ENCODE results near the gene LDLRAD4. TPM values are rescaled to one million over a fixed set of nuclear protein-coding genes. Genes with fewer than 3 reads are reported as not detected.

Gene LDLRAD4
- total and polyA plus RNA-seq, 2 donors (not counting 1 experiment from before 2014, with no cell fraction given) = 13.9 to 35.7 TPM

DNA sequence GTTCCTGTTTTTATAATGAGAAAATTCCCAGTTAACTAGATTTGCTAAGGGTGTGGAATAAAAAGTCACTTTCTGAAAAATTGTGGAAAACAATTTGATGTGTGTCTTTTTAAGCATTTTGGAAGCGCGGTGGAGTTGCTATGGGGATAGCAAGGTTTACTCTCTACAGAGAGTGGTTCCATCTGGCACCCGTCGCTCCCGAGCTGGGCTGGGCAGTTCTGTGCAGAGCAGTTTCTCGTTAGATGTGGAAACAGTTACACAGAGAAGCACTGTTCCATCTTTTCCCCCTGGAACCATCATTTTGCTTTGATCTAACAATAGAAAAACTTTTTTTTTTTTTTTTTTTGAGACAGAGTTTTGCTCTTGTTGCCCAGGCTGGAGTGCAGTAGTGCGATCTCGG is 17.4 kb downstream of the LDLRAD4 start:
- H3K4me3 Mint-ChIP-seq = no peak overlapping the region
- DNase-seq = no peak
- H3K27ac Mint-ChIP-seq = no peak overlapping the region
- ChIA-PET CTCF (no interaction called here), POLR2A (no interaction called here)
- intact Hi-C loops (cut with micrococcal nuclease) = no loop called here
- H3K27me3 Mint-ChIP-seq = peaks cover 7% of the 10 kb centered on the region
- H3K4me1 Mint-ChIP-seq = no peaks in the 10 kb centered on the region
- ATAC-seq (ENCODE audit: low read depth) = no peak
- H3K4me3 ChIP-seq (ENCODE audit: control extremely low read depth in 1 of 5, extremely low read depth in 1 of 5, insufficient read depth in 1 of 5, low read depth in 2 of 5, low read length in 4 of 5) = no peak overlapping the region
- TF ChIP-seq CTCF (IDR thresholded peaks at IDR 0.05) (no peak), EZH2 (IDR thresholded peaks at IDR 0.05; ENCODE audit: borderline replicate concordance, insufficient read depth, low read depth, low read length, poor library complexity, severe bottlenecking) (no peak)
- no peaks in the 10 kb centered on the region for H3K9me3 Mint-ChIP-seq (ENCODE audit: insufficient read depth)
- no peaks in the 10 kb centered on the region for H3K79me2 ChIP-seq (ENCODE audit: control insufficient read depth, insufficient read depth, low read length)
- no peaks in the 10 kb centered on the region for H3K27me3 ChIP-seq (replicated peaks in 1 of 4; ENCODE audit: control extremely low read depth in 1 of 4, control insufficient read depth in 3 of 4, insufficient read depth in 4 of 4, low read length in 3 of 4)
- no peak overlapping the region for H3K9ac ChIP-seq (ENCODE audit: low read length)
- no peak overlapping the region for H2AFZ ChIP-seq (ENCODE audit: insufficient read depth, low read depth, low read length, poor library complexity, severe bottlenecking)
- 100% methylated on average over 2 of the region's 8 CpGs for WGBS (ENCODE audit: insufficient coverage)
- H3K27ac ChIP-seq (ENCODE audit: low read length in 2 of 2) = no peak overlapping the region
- H4K20me1 ChIP-seq (ENCODE audit: control insufficient read depth, insufficient read depth, low read length, poor library complexity, severe bottlenecking) = no peaks in the 10 kb centered on the region
- no peaks in the 10 kb centered on the region for H3K36me3 ChIP-seq (replicated peaks in 1 of 2; ENCODE audit: control extremely low read depth in 1 of 2, control insufficient read depth in 1 of 2, extremely low read depth in 1 of 2, insufficient read depth in 2 of 2, low read length in 1 of 2)
- no peaks in the 10 kb centered on the region for H3K4me1 ChIP-seq (ENCODE audit: control insufficient read depth in 2 of 2, insufficient read depth in 2 of 2, low read length in 2 of 2)
- no peaks in the 10 kb centered on the region for H3K9me3 ChIP-seq (ENCODE audit: control extremely low read depth in 1 of 3, control insufficient read depth in 2 of 3, insufficient read depth in 1 of 3, low read length in 2 of 3)
- H3K4me2 ChIP-seq (replicated peaks; ENCODE audit: low read depth, low read length, poor library complexity, severe bottlenecking) = no peak overlapping the region

DNA sequence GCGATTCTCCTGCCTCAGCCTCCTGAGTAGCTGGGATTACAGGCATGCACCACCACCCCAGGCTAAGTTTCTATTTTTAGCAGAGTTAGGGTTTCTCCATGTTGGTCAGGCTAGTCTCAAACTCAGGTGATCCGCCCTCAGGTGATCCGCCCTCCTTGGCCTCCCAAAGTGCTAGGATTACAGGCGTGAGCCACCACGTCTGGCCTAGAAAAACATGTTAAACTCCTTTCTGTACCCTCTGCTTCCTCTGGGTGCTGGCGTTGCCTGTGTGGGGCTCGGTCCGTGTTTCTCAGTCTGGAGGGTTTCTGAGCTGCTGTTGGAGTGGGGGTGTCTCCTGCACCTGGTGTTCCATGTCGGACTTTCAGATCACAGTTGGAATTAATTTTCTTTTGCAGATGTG is 17.9 kb downstream of the LDLRAD4 start:
- Histone ChIP-seq H4K20me1 (ENCODE audit: control insufficient read depth, insufficient read depth, low read length, poor library complexity, severe bottlenecking) (no peaks in the 10 kb centered on the region), H3K79me2 (ENCODE audit: control insufficient read depth, insufficient read depth, low read length) (no peaks in the 10 kb centered on the region), H3K4me1 (ENCODE audit: control insufficient read depth in 2 of 2, insufficient read depth in 2 of 2, low read length in 2 of 2) (no peaks in the 10 kb centered on the region), H2AFZ (ENCODE audit: insufficient read depth, low read depth, low read length, poor library complexity, severe bottlenecking) (no peak overlapping the region), H3K36me3 (replicated peaks in 1 of 2; ENCODE audit: control extremely low read depth in 1 of 2, control insufficient read depth in 1 of 2, extremely low read depth in 1 of 2, insufficient read depth in 2 of 2, low read length in 1 of 2) (no peaks in the 10 kb centered on the region), H3K27me3 (replicated peaks in 1 of 4; ENCODE audit: control extremely low read depth in 1 of 4, control insufficient read depth in 3 of 4, insufficient read depth in 4 of 4, low read length in 3 of 4) (no peaks in the 10 kb centered on the region), H3K9ac (ENCODE audit: low read length) (no peak overlapping the region), H3K27ac (ENCODE audit: low read length in 2 of 2) (no peak overlapping the region), H3K4me3 (ENCODE audit: control extremely low read depth in 1 of 5, extremely low read depth in 1 of 5, insufficient read depth in 1 of 5, low read depth in 2 of 5, low read length in 4 of 5) (no peak overlapping the region), H3K9me3 (ENCODE audit: control extremely low read depth in 1 of 3, control insufficient read depth in 2 of 3, insufficient read depth in 1 of 3, low read length in 2 of 3) (no peaks in the 10 kb centered on the region), H3K4me2 (replicated peaks; ENCODE audit: low read depth, low read length, poor library complexity, severe bottlenecking) (no peak overlapping the region)
- TF ChIP-seq CTCF (IDR thresholded peaks at IDR 0.05) = no peak
- Mint-ChIP-seq H3K4me1 (no peaks in the 10 kb centered on the region), H3K27ac (no peak overlapping the region), H3K9me3 (ENCODE audit: insufficient read depth) (no peaks in the 10 kb centered on the region), H3K4me3 (no peak overlapping the region), H3K27me3 (peaks cover 7% of the 10 kb centered on the region)
- ChIA-PET POLR2A (no interaction called here), CTCF (no interaction called here)
- ATAC-seq (ENCODE audit: low read depth) (no peak), DNase-seq (no peak)
- 96% methylated on average over 8 of the region's 9 CpGs for WGBS (ENCODE audit: insufficient coverage)
- intact Hi-C loops (cut with micrococcal nuclease) = no loop called here
